Sigmoid colon (tissue), 7 donors: Measurements from ENCODE around the gene SLC35E1. TPM values are rescaled to one million over a fixed set of nuclear protein-coding genes. Genes with fewer than 3 reads are reported as not detected.

Experiments used
- DNase-seq: peaks from one replicate; pipeline ENCODE4 v3.0.0-alpha.2; 2019
- H3K27ac ChIP-seq, 4 donors: fragments of 200-600 bp; sonication (generic); one replicate each; pipeline ENCODE4 v1.5.1; 2016 to 2019; ENCODE audit warnings: mild to moderate bottlenecking in 1 of 4
- H3K27me3 ChIP-seq, 3 donors: fragments of 200-600 bp; sonication (generic); one replicate each; pipeline ENCODE4 v1.5.1; 2019; ENCODE audit warnings: mild to moderate bottlenecking in 1 of 3
- H3K36me3 ChIP-seq, 4 donors: fragments of 200-600 bp; sonication (generic); one replicate each; pipeline ENCODE4 v1.5.1; 2016 to 2019
- H3K4me1 ChIP-seq, 4 donors: fragments of 200-600 bp; sonication (generic); one replicate each; pipeline ENCODE4 v1.5.1; 2017 to 2019
- H3K4me3 ChIP-seq, 4 donors: fragments of 200-600 bp; sonication (generic); one replicate each; pipeline ENCODE4 v1.5.1; 2017 to 2019; ENCODE audit warnings: mild to moderate bottlenecking in 2 of 4, moderate library complexity in 1 of 4
- H3K9me3 ChIP-seq, 4 donors: fragments of 200-600 bp in 3 of 4; sonication (generic) in 3 of 4; one replicate each; pipeline versions ENCODE4 v1.5.1 to v1.6.1; 2013 to 2019
- EP300 ChIP-seq, 4 donors: sonication (generic); formaldehyde crosslinking; IDR thresholded peaks; one replicate each; pipeline ENCODE4 v1.6.1; 2017; ENCODE audit warnings: antibody characterized with exemption in 4 of 4
- POLR2A ChIP-seq, 2 donors: fragments of 450-650 bp; IDR thresholded peaks; one replicate each; pipeline ENCODE4 v1.6.1; 2016; ENCODE audit warnings: antibody characterized with exemption in 2 of 2, mild to moderate bottlenecking in 2 of 2, moderate library complexity in 2 of 2
- POLR2AphosphoS5 ChIP-seq, 4 donors: sonication (generic); formaldehyde crosslinking; IDR thresholded peaks; one replicate each; pipeline ENCODE4 v1.6.1; 2017; ENCODE audit warnings: antibody characterized with exemption in 4 of 4
- WGBS, 2 donors: extraction: QIAGEN DNeasy Blood & Tissue Kit; methylation state at CpG; one replicate each; pipeline ENCODE4 v1.1.7; 2013; 5-methylcytosine and 5-hydroxymethylcytosine counted together
- intact Hi-C: fragments of 100-400 bp; cut with DNase I; formaldehyde crosslinking; loops from one replicate; pipeline ENCODE4 v1.15.1; 2023
- polyA plus RNA-seq, 3 donors: library from polyadenylated mRNA; stranded (reverse); fragments of 200-250 nt; gene quantifications; one replicate each; pipeline ENCODE4 v1.2.3, GENCODE V29; 2013
- total RNA-seq, 4 donors: library from RNA; depleted of rRNA; stranded (reverse); fragments of >200 nt; gene quantifications; one replicate each; pipeline ENCODE4 v1.1.0, GENCODE V29; 2016
- TF ChIP-seq, protein P1 (sequence below), 4 experiments: fragments of 450-650 bp in 3 of 4; fragments of 200-600 bp in 1 of 4; IDR thresholded peaks; one replicate each; pipeline ENCODE4 v1.5.1; 2016 to 2019; ENCODE audit warnings: antibody characterized with exemption in 4 of 4, mild to moderate bottlenecking in 3 of 4, moderate library complexity in 2 of 4
- donor health status: healthy with polysubstance abuse.
- donor health status: Bipolar disorder and iron deficiency.
- donor health status: healthy.

SLC35E1 gene
- total and polyA plus RNA-seq, 7 donors = 9.7 to 27.4 (median 22.4) TPM

DNA sequence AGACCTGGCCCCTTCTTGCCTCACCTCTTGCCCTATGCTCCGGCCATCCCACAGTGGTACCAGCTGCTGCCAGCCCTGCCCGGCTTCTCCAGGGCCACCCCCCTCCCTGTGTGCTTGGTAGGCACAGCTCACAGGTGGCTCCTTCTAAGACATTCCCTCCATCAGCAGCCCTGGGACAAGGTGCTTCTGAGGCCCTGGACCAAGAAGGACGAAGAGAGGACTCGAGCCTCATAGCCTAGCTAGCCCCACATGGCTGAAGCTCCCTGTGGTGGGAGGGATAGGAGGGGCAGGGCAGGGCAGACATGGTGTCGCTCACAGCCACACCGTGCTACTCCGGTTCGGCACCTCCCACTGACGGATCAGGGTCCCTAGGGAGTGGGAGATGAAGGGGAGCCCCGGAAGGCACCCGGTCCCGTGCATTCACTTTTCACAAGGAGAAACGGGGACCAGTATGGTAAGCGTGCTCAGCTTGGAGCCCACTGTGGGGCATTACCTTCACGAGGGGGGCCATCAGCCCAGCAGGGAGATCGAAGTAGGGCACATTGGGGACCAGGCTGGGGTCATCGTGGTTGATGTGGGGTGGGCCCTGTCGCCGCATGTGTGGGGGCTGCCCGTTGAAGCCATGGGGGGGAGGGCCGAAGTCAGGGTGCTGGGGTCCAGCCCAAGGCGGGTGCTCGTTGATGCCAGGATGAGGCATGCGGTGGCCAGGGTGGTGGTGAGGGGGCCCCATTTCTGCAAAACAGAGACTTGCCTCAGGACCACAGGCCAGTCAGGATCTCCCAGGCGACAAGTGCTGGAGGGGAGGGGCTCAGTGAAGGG lies 49.4 kb downstream of the SLC35E1 start:
- intact Hi-C loops = no loop called here
- no peak overlapping the region for H3K4me3 ChIP-seq
- no peaks in the 10 kb centered on the region for H3K9me3 ChIP-seq
- no peaks in the 10 kb centered on the region for H3K4me1 ChIP-seq
- no peak overlapping the region for H3K27ac ChIP-seq
- TF ChIP-seq POLR2AphosphoS5 (IDR thresholded peaks at IDR 0.05) = no peak
- no peaks in the 10 kb centered on the region for H3K27me3 ChIP-seq
- H3K36me3 ChIP-seq = peaks cover 80 to 100% (median 96%) of the 10 kb centered on the region in 4 donors
- WGBS, 2 donors = 95 to 96% methylated on average over 25 of the region's 25 CpGs
- no peak for DNase-seq

DNA sequence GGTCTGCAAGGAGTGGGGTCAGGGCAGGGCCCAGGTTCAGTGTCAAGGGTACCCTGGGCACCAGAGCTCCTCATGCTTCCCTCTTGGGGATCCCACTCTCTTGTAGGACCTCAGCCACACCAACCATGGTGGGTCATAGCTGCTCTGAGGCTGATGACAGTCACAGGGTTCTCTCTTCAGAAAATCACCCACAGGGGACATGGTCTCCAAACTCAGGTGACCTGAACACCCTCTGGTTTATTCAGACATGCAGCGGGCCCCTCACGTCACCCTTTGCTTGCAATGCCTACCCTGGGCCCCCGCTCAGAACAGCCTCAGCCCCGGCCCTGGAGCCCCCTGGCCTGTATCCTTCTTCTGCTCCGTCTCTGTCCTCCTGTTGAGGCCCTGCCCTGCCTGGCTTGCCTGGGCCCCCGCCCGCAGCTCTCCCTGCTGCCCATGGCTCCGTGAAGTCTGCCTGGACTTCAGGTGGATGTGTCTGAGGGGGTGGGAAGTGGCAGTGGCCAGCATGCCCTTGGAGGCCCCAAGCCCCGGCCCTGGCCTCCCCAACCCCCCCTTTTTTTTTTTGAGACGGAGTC lies 50.4 kb downstream of the SLC35E1 start:
- DNase-seq = no peak
- TF ChIP-seq POLR2A (IDR thresholded peaks at IDR 0.05) (no peak), EP300 (IDR thresholded peaks at IDR 0.05) (no peak)
- Histone ChIP-seq H3K36me3 (peaks cover 77 to 100% (median 93%) of the 10 kb centered on the region in 4 donors), H3K27ac (no peak overlapping the region), H3K4me1 (no peaks in the 10 kb centered on the region), H3K9me3 (no peaks in the 10 kb centered on the region), H3K27me3 (no peaks in the 10 kb centered on the region), H3K4me3 (no peak overlapping the region)
- WGBS, 2 donors = 93 to 94% methylated on average over 10 of the region's 10 CpGs
- intact Hi-C loops = no loop called here

DNA sequence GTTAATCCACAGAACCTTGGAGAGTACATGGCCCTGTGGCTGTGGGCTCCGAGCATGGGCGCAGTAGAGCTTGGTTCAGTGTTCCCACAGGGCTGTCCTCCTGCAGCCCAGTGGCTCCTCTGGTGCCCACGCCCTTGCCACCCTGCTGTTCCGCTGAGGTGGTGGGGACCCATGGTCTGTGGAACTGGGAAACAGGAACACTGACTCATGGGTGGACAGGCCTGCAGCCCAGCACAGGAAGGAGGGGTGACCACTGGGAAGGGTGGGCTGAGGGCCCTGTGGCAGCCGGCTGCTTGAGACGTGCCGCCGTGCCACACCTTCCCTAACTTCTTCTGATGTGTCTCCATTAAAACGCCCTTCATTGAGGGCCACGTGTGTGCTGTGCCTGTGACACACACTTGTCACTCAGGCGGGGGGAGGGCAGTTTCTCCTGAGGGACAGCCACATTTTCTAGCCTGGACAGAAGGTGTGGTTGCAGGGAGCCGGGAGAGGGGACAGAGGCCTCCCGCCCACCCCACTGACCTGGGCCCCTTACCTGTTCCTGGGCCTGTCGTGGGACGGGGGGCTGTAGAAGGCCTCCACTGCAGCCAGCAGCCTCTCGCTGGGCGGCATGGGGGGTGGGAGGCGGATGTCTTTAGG lies 51.1 kb downstream of the SLC35E1 start:
- Histone ChIP-seq H3K4me1 (no peaks in the 10 kb centered on the region), H3K36me3 (peaks cover 71 to 97% (median 88%) of the 10 kb centered on the region in 4 donors), H3K9me3 (no peaks in the 10 kb centered on the region), H3K27me3 (no peaks in the 10 kb centered on the region), H3K27ac (no peak overlapping the region), H3K4me3 (no peak overlapping the region)
- intact Hi-C loops = no loop called here
- TF ChIP-seq POLR2AphosphoS5 (IDR thresholded peaks at IDR 0.05) (no peak), EP300 (IDR thresholded peaks at IDR 0.05) (no peak), POLR2A (IDR thresholded peaks at IDR 0.05) (no peak)
- TF ChIP-seq, protein P1, sequence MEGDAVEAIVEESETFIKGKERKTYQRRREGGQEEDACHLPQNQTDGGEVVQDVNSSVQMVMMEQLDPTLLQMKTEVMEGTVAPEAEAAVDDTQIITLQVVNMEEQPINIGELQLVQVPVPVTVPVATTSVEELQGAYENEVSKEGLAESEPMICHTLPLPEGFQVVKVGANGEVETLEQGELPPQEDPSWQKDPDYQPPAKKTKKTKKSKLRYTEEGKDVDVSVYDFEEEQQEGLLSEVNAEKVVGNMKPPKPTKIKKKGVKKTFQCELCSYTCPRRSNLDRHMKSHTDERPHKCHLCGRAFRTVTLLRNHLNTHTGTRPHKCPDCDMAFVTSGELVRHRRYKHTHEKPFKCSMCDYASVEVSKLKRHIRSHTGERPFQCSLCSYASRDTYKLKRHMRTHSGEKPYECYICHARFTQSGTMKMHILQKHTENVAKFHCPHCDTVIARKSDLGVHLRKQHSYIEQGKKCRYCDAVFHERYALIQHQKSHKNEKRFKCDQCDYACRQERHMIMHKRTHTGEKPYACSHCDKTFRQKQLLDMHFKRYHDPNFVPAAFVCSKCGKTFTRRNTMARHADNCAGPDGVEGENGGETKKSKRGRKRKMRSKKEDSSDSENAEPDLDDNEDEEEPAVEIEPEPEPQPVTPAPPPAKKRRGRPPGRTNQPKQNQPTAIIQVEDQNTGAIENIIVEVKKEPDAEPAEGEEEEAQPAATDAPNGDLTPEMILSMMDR (IDR thresholded peaks at IDR 0.05) = no peak
- no peak for DNase-seq
- WGBS, 2 donors = 87 to 93% methylated on average over 18 of the region's 18 CpGs

DNA sequence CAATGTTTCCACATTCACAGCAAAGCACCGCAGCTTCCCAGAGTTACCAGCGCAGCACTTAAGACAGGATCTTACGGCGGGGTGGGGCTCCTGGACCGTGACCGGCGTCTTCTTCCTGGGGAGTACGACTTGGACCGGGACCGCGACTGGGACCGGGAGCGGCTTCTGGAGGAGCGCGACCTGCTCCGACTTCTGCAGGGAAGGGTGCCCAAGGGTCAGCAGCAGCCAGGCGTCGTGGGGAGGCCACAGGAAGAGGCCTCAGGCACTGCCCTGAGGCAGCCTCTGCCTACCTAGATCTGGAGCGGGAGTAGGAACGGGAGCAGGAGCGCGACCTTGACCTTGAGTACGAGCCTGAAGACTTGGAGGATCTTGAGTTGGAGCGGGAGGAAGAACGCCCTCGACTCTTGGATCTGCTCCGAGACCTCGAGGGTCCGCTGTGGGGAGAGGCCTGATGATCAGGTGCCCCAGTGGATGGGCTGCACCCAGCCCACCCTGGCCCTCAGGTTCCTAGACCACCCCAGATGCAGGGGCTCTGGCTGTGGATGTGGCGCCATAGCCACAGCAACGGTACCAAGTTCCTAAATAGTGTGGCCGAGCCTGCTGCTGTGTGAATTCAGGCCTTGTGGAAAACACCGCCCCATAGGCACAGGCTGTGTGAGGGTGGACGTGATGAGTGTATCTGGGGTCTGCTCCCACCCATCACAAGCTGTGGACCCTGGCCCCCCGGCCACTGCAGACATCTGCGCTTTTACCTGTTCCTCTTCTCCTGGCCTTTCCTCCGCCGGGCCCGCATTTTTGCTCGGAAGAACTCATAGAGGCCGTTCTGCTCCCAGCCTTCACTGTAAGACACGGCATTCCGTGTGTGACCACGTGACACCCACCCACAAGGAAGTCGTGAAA lies 51.9 kb downstream of the SLC35E1 start:
- 94% methylated on average over 45 of the region's 45 CpGs for WGBS, 2 donors
- H3K27ac ChIP-seq = no peak overlapping the region
- no peaks in the 10 kb centered on the region for H3K9me3 ChIP-seq
- H3K36me3 ChIP-seq = peaks cover 64 to 94% (median 80%) of the 10 kb centered on the region in 4 donors
- TF ChIP-seq EP300 (IDR thresholded peaks at IDR 0.05) = no peak
- no peak overlapping the region for H3K4me3 ChIP-seq
- no peak for DNase-seq
- H3K4me1 ChIP-seq = no peaks in the 10 kb centered on the region
- intact Hi-C loops = no loop called here
- no peaks in the 10 kb centered on the region for H3K27me3 ChIP-seq

DNA sequence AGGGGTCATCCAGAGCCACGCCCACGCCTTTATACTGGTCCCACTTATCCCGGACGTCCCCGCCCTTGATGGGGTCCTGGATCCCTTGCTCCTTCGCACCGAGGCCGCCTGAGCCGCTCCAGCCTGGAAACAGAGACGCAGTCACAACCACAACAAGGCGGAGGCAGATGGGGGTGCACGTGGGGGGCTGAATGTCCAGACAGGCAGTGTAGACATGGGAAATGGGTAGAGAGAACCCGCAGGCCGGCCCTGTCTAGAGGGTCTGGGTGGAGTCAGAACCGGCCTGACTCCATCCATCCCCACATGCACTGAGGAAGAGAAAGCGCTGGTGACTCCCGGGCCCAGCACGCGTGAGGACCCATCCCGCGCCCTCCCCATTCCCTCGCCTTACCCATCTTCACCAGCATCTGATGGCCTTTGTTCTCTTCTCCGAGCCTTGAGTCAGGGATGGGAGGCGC lies 53.0 kb downstream of the SLC35E1 start:
- Histone ChIP-seq H3K4me3 (no peak overlapping the region), H3K9me3 (no peaks in the 10 kb centered on the region), H3K27ac (no peak overlapping the region), H3K4me1 (no peaks in the 10 kb centered on the region), H3K36me3 (peaks cover 58 to 94% (median 74%) of the 10 kb centered on the region in 4 donors), H3K27me3 (no peaks in the 10 kb centered on the region)
- 94% methylated on average over 24 of the region's 24 CpGs for WGBS, 2 donors
- TF ChIP-seq EP300 (IDR thresholded peaks at IDR 0.05) (no peak), POLR2AphosphoS5 (IDR thresholded peaks at IDR 0.05) (no peak), POLR2A (IDR thresholded peaks at IDR 0.05) (no peak)
- TF ChIP-seq, protein P1 (IDR thresholded peaks at IDR 0.05) = no peak
- no peak for DNase-seq
- intact Hi-C loops = no loop called here
